ENCODE results near the gene GPS1. TPM values are rescaled to one million over a fixed set of nuclear protein-coding genes. Genes with fewer than 3 reads are reported as not detected.
A peak's percentile ranks its signal among the peaks of the same experiment; 100 is the strongest.

The GPS1 gene
- total and polyA plus RNA-seq, 10 donors, result 61.5 to 109 (median 68.9) TPM

DNA sequence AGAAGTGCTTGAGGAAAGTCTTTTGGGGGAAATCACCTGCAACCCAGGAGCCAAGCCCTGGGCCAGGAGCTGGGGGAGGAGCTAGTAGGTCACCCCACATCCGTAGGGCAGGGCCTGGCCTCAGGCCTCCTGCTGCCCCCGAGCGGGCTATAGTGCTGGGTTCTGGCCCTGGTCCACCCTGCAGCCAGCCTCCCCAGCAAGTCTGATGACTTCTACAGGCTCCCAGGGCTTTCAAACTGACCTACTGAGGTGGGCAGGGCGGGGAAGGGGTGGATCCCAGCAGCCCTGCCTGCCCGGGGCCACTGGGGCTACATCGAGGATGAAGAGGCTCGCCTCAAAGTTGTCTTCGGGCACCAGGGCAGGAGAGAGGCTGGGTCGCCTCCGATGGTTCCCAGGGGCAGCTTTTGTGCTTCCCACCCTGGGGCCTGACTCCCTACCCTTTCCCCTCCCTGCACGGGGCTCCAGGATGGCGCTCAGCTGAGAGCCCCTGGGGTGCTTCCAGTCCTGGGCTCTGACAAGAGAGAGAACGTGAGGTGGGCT lies 34.0 kb upstream of the GPS1 start:
- DNase-seq, result no peak
- TF ChIP-seq POLR2A (IDR thresholded peaks at IDR 0.05) (no peak), POLR2AphosphoS5 (IDR thresholded peaks at IDR 0.05) (peak in 1 of 3 donors; percentile 19), CTCF (IDR thresholded peaks at IDR 0.05 in 8 of 11, conservative IDR thresholded peaks at IDR 0.05 in 3 of 11) (no peak)
- Histone ChIP-seq H3K9me3 (no peaks in the 10 kb centered on the region), H3K36me3 (peaks cover 0 to 49% (median 8%) of the 10 kb centered on the region in 6 donors), H3K4me3 (no peak overlapping the region), H3K4me1 (peaks cover 15 to 53% (median 36%) of the 10 kb centered on the region in 6 donors), H3K27me3 (replicated peaks in 1 of 7) (no peaks in the 10 kb centered on the region), H3K27ac (no peak overlapping the region)
- 80 to 90% (median 85%) methylated on average over 4 to 13 of the region's 13 CpGs for WGBS, 5 donors
- intact Hi-C loops (cut with DNase I; ENCODE audit: low total_unique reads), result no loop called here

GRCh38 chr17:82018152-82018988 lies 33.3 kb upstream of the GPS1 start:
- no peak overlapping the region for H3K27ac ChIP-seq
- H3K4me1 ChIP-seq, result peaks cover 15 to 49% (median 30%) of the 10 kb centered on the region in 6 donors
- H3K9me3 ChIP-seq, result no peaks in the 10 kb centered on the region

DNA sequence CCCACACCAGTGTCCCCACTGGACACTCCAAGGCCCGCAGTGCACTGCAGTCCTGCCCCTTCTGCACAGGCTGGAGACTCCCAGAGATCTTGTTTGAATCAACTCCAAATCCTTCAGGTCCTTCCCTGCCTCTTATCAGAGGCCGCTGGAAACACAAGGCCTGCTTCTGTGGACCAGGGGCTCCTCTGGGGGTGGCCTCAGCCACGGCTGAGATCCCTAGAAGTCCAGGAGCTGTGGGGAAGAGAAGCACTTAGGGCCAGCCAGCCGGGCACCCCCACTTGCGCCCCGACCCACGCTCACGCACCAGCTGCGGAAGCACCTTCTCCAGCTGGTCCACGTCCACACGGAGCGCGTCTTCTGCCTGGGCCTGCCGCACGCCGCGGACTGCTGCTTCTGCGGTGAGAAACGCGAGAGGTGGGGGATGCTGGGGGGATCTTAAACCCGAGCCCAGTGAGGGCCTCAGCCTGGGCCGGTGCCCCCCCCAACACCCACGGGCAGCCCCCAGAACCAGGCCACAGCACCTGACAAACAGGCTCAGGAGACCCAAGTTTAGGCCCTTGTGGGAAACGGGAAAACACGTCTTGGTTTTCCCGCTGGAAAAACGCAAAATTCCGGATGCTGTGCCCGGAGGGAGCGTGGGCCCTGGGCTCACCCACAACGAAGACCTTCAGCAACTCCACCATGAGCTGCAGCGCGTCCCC lies 32.6 kb upstream of the GPS1 start:
- H3K27ac ChIP-seq, result no peak overlapping the region
- H3K27me3 ChIP-seq (replicated peaks in 1 of 7), result no peaks in the 10 kb centered on the region
- peaks cover 21 to 49% (median 34%) of the 10 kb centered on the region in 6 donors for H3K4me1 ChIP-seq
- intact Hi-C loops (cut with DNase I; ENCODE audit: low total_unique reads), result no loop called here
- H3K4me3 ChIP-seq, result no peak overlapping the region
- peaks cover 0 to 34% (median 8%) of the 10 kb centered on the region in 6 donors for H3K36me3 ChIP-seq
- H3K9me3 ChIP-seq, result no peaks in the 10 kb centered on the region
- no peak for TF ChIP-seq CTCF (IDR thresholded peaks at IDR 0.05 in 8 of 11, conservative IDR thresholded peaks at IDR 0.05 in 3 of 11)
- peak in 1 of 3 donors; percentile 58 for TF ChIP-seq POLR2AphosphoS5 (IDR thresholded peaks at IDR 0.05)
- WGBS, 5 donors, result 89 to 95% (median 93%) methylated on average over 21 to 33 of the region's 33 CpGs
- DNase-seq, result no peak

More at GRCh38 chr17:82018152-82018988, 33.3 kb upstream of the GPS1 start:
- TF ChIP-seq POLR2AphosphoS5 (IDR thresholded peaks at IDR 0.05) (peak in 1 of 3 donors; percentile 37), CTCF (IDR thresholded peaks at IDR 0.05 in 8 of 11, conservative IDR thresholded peaks at IDR 0.05 in 3 of 11) (peak in 1 of 11 experiments; percentile 13), POLR2A (IDR thresholded peaks at IDR 0.05) (no peak)
- DNase-seq, result no peak
- no peaks in the 10 kb centered on the region for H3K27me3 ChIP-seq (replicated peaks in 1 of 7)
- intact Hi-C loops (cut with DNase I; ENCODE audit: low total_unique reads), result no loop called here
- H3K36me3 ChIP-seq, result peaks cover 0 to 42% (median 8%) of the 10 kb centered on the region in 6 donors
- no peak overlapping the region for H3K4me3 ChIP-seq
- WGBS, 5 donors, result 81 to 89% (median 85%) methylated on average over 17 to 19 of the region's 19 CpGs

Data from spleen (tissue), 11 donors.